Gastrocnemius medialis (tissue), 4 donors: Measurements from ENCODE around the gene MS4A15. TPM values are rescaled to one million over a fixed set of nuclear protein-coding genes. Genes with fewer than 3 reads are reported as not detected.
A peak's percentile ranks its signal among the peaks of the same experiment; 100 is the strongest.

Experiments used
- ATAC-seq, 2 donors: fragments of 150-250 bp; one replicate each; pipeline ENCODE4 v1.9.1; 2016
- DNase-seq, 2 donors: peaks; one replicate each; pipeline ENCODE4 v3.0.0-alpha.2; 2019
- H3K27ac ChIP-seq, 4 donors: fragments of 200-600 bp; sonication (generic); 1 replicate in 1 of 4; 2 replicates in 3 of 4; pipeline ENCODE4 v1.5.1; 2016 to 2018; ENCODE audit warnings: mild to moderate bottlenecking in 2 of 4, moderate library complexity in 1 of 4
- H3K27me3 ChIP-seq, 3 donors: fragments of 200-600 bp; sonication (generic) in 2 of 3; 1 replicate in 1 of 3; 2 replicates in 2 of 3; pipeline versions ENCODE4 v1.5.1 to v1.6.0; 2016 to 2019; ENCODE audit warnings: mild to moderate bottlenecking in 1 of 3, moderate library complexity in 1 of 3
- H3K36me3 ChIP-seq, 2 donors: fragments of 200-600 bp; sonication (generic) in 1 of 2; one replicate each; pipeline ENCODE4 v1.5.1; 2017 to 2018
- H3K4me1 ChIP-seq, 2 donors: fragments of 200-600 bp; sonication (generic) in 1 of 2; one replicate each; pipeline ENCODE4 v1.5.1; 2016 to 2017; ENCODE audit warnings: mild to moderate bottlenecking in 2 of 2
- H3K4me3 ChIP-seq, 4 donors: fragments of 200-600 bp; sonication (generic) in 3 of 4; 1 replicate in 1 of 4; 2 replicates in 3 of 4; pipeline ENCODE4 v1.5.1; 2016 to 2019; ENCODE audit warnings: mild to moderate bottlenecking in 2 of 4
- H3K9me3 ChIP-seq, 3 donors: fragments of 200-600 bp; sonication (generic) in 2 of 3; 1 replicate in 1 of 3; 2 replicates in 2 of 3; pipeline ENCODE4 v1.5.1; 2016 to 2019
- POLR2A ChIP-seq, 2 donors: fragments of 450-650 bp; IDR thresholded peaks; one replicate each; pipeline ENCODE4 v1.6.1; 2017; ENCODE audit warnings: antibody characterized with exemption in 2 of 2, mild to moderate bottlenecking in 2 of 2, moderate library complexity in 2 of 2
- in situ Hi-C, 4 donors: fragments of 200-750 bp; cut with MboI; loops; one replicate each; pipeline versions ENCODE4 v1.15.0 to v1.8.0; 2017; ENCODE audit warnings: low sequenced_read_pairs in 4 of 4
- intact Hi-C: fragments of 100-400 bp; cut with DNase I; formaldehyde crosslinking; loops from one replicate; pipeline ENCODE4 v1.15.1; 2023; ENCODE audit warnings: low total_unique reads
- total RNA-seq, 4 donors: library from RNA; depleted of rRNA; stranded (reverse); fragments of >200 nt; gene quantifications; one replicate each; pipeline versions ENCODE4 v1.1.0 to v1.2.3, GENCODE V29; 2016
- TF ChIP-seq, protein P1 (sequence below), 5 experiments: fragments of 450-650 bp in 3 of 5; fragments of 200-600 bp in 2 of 5; sonication (generic) in 2 of 5; IDR thresholded peaks in 4 of 5; conservative IDR thresholded peaks in 1 of 5; 1 replicate in 4 of 5; 2 replicates in 1 of 5; pipeline ENCODE4 v1.5.1; 2016 to 2019; ENCODE audit warnings: antibody characterized with exemption in 5 of 5, mild to moderate bottlenecking in 3 of 5, moderate library complexity in 3 of 5

MS4A15 gene
- total RNA-seq, 4 donors from 2014 or later, result not detected

DNA sequence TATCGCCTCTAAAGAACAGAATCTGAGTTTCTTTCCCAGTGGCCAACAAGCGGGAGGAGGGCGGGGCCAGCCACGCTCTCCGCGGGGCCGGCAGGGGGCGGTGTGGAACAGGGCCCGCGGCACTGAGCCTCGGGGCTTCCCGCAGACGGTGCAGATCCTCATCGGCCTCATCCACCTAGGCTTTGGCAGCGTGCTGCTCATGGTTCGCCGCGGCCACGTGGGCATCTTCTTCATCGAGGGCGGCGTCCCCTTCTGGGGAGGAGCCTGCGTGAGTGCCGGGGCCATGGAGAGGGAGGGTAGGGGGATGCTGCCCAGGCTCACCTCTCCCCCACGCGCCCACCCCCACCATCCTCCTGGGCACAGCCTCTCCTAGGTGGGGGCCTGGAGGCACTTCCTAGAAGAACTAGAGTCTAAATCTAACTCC is 10.7 kb downstream of the MS4A15 start:
- Histone ChIP-seq H3K27me3 (peaks cover 0 to 5% (median 0%) of the 10 kb centered on the region in 3 donors), H3K4me1 (peaks cover 0 to 4% of the 10 kb centered on the region in 2 donors), H3K27ac (no peak overlapping the region), H3K4me3 (no peak overlapping the region), H3K9me3 (no peaks in the 10 kb centered on the region), H3K36me3 (no peaks in the 10 kb centered on the region)
- intact Hi-C loops, result no loop called here
- ATAC-seq (no peak), DNase-seq (no peak)
- in situ Hi-C loops, result no loop called here
- TF ChIP-seq, protein P1, sequence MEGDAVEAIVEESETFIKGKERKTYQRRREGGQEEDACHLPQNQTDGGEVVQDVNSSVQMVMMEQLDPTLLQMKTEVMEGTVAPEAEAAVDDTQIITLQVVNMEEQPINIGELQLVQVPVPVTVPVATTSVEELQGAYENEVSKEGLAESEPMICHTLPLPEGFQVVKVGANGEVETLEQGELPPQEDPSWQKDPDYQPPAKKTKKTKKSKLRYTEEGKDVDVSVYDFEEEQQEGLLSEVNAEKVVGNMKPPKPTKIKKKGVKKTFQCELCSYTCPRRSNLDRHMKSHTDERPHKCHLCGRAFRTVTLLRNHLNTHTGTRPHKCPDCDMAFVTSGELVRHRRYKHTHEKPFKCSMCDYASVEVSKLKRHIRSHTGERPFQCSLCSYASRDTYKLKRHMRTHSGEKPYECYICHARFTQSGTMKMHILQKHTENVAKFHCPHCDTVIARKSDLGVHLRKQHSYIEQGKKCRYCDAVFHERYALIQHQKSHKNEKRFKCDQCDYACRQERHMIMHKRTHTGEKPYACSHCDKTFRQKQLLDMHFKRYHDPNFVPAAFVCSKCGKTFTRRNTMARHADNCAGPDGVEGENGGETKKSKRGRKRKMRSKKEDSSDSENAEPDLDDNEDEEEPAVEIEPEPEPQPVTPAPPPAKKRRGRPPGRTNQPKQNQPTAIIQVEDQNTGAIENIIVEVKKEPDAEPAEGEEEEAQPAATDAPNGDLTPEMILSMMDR (IDR thresholded peaks at IDR 0.05 in 4 of 5, conservative IDR thresholded peaks at IDR 0.05 in 1 of 5), result peak in 1 of 5 experiments; percentile 25
- TF ChIP-seq POLR2A (IDR thresholded peaks at IDR 0.05), result no peak

DNA sequence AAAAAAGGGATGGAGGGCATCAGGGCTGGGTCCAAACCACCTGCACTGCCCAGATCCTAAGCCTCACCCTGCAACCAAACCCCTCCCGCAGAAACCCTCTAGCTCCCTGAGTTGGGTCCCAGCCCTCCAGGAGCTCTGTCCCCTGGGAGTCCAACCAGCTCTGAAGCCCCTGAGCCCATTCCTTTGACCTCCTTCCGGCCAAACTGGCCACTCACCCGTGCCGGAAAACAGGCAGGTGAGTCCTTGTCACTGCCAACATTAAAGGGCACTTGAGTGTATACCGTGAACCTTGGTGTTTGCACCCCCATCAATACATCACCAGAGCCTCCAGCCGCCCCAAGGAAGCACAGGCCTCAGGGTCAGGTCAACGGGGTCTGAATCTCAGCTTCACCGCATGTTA is 11.5 kb downstream of the MS4A15 start:
- Histone ChIP-seq H3K36me3 (no peaks in the 10 kb centered on the region), H3K27me3 (peaks cover 0 to 5% (median 0%) of the 10 kb centered on the region in 3 donors), H3K27ac (no peak overlapping the region), H3K9me3 (no peaks in the 10 kb centered on the region), H3K4me1 (no peaks in the 10 kb centered on the region), H3K4me3 (no peak overlapping the region)
- intact Hi-C loops (no loop called here), in situ Hi-C loops (no loop called here)
- DNase-seq, result no peak
- no peak for ATAC-seq
- TF ChIP-seq POLR2A (IDR thresholded peaks at IDR 0.05), result no peak
- TF ChIP-seq, protein P1 (IDR thresholded peaks at IDR 0.05 in 4 of 5, conservative IDR thresholded peaks at IDR 0.05 in 1 of 5), result no peak

DNA sequence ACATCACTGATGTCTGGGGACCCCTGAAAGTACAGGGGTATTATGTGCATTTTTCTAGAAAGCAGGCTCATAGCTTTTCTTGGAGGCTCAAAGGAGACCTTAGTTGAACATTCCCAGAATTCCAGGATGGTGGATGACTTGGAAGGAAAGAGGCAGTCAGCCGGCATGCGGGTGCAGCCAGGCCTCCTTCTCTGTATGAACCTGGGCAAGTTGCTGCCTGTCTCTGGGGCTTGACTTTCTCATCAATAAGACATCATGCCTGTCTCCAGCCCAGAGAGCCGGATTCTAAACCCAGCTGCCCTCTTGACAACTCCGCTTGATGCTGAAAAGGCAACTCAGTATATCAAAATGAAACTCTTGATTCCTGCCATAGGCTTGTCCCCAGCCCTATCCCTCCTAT is 12.6 kb downstream of the MS4A15 start:
- in situ Hi-C loops, result no loop called here
- DNase-seq, result no peak
- Histone ChIP-seq H3K27me3 (peaks cover 0 to 5% (median 0%) of the 10 kb centered on the region in 3 donors), H3K36me3 (no peaks in the 10 kb centered on the region), H3K9me3 (no peaks in the 10 kb centered on the region), H3K27ac (no peak overlapping the region), H3K4me1 (no peaks in the 10 kb centered on the region), H3K4me3 (no peak overlapping the region)
- no peak for ATAC-seq
- no peak for TF ChIP-seq POLR2A (IDR thresholded peaks at IDR 0.05)
- TF ChIP-seq, protein P1 (IDR thresholded peaks at IDR 0.05 in 4 of 5, conservative IDR thresholded peaks at IDR 0.05 in 1 of 5), result no peak
- intact Hi-C loops, result no loop called here

DNA sequence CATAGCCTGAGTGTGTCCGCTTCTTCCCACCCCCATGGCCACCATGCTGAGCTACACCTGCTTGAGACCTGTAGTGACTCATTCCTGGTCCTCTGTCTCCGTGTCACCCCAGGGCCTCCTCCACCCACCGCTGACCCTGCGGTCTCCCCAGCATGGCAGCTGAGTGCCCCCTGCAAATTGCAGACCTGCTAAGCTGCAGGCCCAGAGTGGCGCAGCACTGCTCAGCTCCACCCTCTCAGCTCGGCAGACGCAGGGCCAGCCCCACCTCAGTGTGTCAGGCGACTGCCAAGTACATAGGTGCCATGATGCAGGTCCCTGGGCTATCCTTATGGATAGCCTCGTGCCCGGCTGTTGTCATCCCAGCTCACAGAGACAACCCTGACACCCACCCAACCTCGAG is 13.1 kb downstream of the MS4A15 start:
- no peak overlapping the region for H3K27ac ChIP-seq
- intact Hi-C loops, result no loop called here
- ATAC-seq (no peak), DNase-seq (no peak)
- no peaks in the 10 kb centered on the region for H3K9me3 ChIP-seq
- in situ Hi-C loops, result no loop called here
- TF ChIP-seq POLR2A (IDR thresholded peaks at IDR 0.05), result no peak
- TF ChIP-seq, protein P1 (IDR thresholded peaks at IDR 0.05 in 4 of 5, conservative IDR thresholded peaks at IDR 0.05 in 1 of 5), result no peak
- no peaks in the 10 kb centered on the region for H3K36me3 ChIP-seq
- H3K4me3 ChIP-seq, result no peak overlapping the region
- no peaks in the 10 kb centered on the region for H3K4me1 ChIP-seq
- H3K27me3 ChIP-seq, result peaks cover 0 to 5% (median 0%) of the 10 kb centered on the region in 3 donors

DNA sequence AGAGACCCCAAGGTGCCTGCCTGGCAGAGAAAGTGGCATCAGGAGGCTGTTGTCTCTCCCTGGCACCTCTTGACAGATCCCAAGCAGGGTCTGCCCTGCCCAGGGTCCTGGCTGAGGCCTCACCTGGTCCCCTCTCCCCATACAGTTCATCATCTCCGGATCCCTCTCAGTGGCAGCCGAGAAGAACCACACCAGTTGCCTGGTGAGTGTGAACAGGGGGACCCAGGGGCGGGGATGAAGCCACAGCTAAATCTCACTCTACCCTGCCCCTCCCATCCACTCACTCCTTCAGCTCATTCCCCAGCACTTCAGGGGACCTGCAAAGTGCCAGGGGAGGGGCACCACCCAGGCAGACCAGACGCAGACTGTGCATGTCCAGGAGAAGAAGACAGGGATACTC is 14.5 kb downstream of the MS4A15 start:
- no peak overlapping the region for H3K4me3 ChIP-seq
- ATAC-seq (no peak), DNase-seq (no peak)
- intact Hi-C loops (no loop called here), in situ Hi-C loops (no loop called here)
- no peaks in the 10 kb centered on the region for H3K36me3 ChIP-seq
- peaks cover 0 to 5% (median 0%) of the 10 kb centered on the region in 3 donors for H3K27me3 ChIP-seq
- TF ChIP-seq, protein P1 (IDR thresholded peaks at IDR 0.05 in 4 of 5, conservative IDR thresholded peaks at IDR 0.05 in 1 of 5), result no peak
- no peak for TF ChIP-seq POLR2A (IDR thresholded peaks at IDR 0.05)
- H3K27ac ChIP-seq, result no peak overlapping the region
- no peaks in the 10 kb centered on the region for H3K4me1 ChIP-seq
- H3K9me3 ChIP-seq, result no peaks in the 10 kb centered on the region
